Heart left ventricle (tissue), 13 donors: Measurements from ENCODE around the gene METTL22.

Experiments used
- CTCF ChIP-seq, 12 donors: fragments of 200-600 bp; sonication (generic) in 4 of 12; IDR thresholded peaks; one replicate each; pipeline versions ENCODE4 v1.5.0 to v1.8.0; 2018 to 2022; ENCODE audit warnings: antibody characterized with exemption in 12 of 12, mild to moderate bottlenecking in 5 of 12
- POLR2A ChIP-seq, 2 donors: fragments of 450-650 bp; IDR thresholded peaks; one replicate each; pipeline ENCODE4 v1.6.1; 2017; ENCODE audit warnings: antibody characterized with exemption in 2 of 2, mild to moderate bottlenecking in 2 of 2, moderate library complexity in 2 of 2
- donor health status: ischemic (EF 13 %, LVEDD 7.1; RV severe dilation, severe dysfunction).
- donor health status: DM: no; HTN: yes; CAD: no.
- donor health status: DM: no; HTN: no; CAD: no.
- donor health status: ischemic (EF 25% LVEDD 6.9; RV normal size, moderate dysfunction).
- donor health status: ischemic (EF 25% LVEDD 5.7; RV mildly dilated, moderate dysfunction).
- donor health status: ischemic (EF 35%, LVEDD 5.7; RV mildly dilated, moderate dysfunction).
- donor health status: nonischemic (EF 11% LVEDD 7.7; RV severe dilation, severe dysfunction).
- donor health status: DM: yes; HTN: yes; CAD: no.
- donor health status: PGD.
- donor health status: ischemic (EF 29% LVEDD 5.4; RV normal size, mild dysfunction).
- donor health status: nonischemic (EF 23%, LVEDD 6.1; RV moderate dilation, normal function).

DNA sequence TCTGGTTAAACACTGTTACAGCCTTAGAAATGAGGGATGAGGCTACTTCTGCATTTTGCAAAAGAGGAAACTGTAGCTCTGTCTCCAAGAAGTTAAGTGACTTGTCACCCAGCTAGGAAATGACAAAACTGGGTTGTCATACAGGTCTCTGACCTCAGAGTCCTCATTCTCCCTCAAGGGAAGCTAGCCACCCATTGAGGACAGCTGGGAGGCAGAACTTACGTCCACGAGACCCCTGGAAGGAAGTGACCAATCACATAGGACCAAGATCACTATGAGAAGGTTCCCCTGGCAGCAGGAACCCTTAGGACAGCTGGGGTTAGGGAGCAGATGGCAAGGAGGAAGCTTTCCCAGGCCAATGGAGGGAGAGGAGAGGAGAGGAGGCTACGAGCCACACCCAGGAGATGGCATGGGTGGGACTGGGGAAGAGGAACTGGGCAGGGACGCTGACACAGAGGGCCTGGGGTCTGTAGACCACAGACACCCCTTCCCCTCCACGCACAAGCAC lies 11.2 kb downstream of the METTL22 start:
- TF ChIP-seq CTCF (IDR thresholded peaks at IDR 0.05) (no peak), POLR2A (IDR thresholded peaks at IDR 0.05) (no peak)
